ENCODE measurements around the gene NUP88.
"Not testable (repeated sequence)": the region's sequence is repeated elsewhere in the genome, so short reads cannot be mapped to it uniquely, and the experiment has no call there.

NUP88 gene

GRCh38 chr17:5419356-5419958 lies at the start of gene NUP88:
NUP88 (minus strand) TSS chr17:5419662; CDS start chr17:5419650, 12 bp downstream.
- peak; percentile 98 to 99 for DNase-seq

GRCh38 chr17:5468075-5468473 lies 48.6 kb upstream of the NUP88 start:
- DNase-seq = no peak

- no peak for DNase-seq
Measured at GRCh38 chr17:5467416-5467815, 48.0 kb upstream of the NUP88 start.

GRCh38 chr17:5466295-5466694 lies 46.8 kb upstream of the NUP88 start:
- no peak for DNase-seq

GRCh38 chr17:5464717-5465507 lies 45.5 kb upstream of the NUP88 start:
- DNase-seq = no peak

GRCh38 chr17:5446786-5447185 lies 27.3 kb upstream of the NUP88 start:
- peak; percentile 76 to 93 for DNase-seq

- DNase-seq = no peak
Measured at GRCh38 chr17:5444209-5444608, 24.7 kb upstream of the NUP88 start.

- no peak for DNase-seq
Measured at GRCh38 chr17:5443728-5444127, 24.3 kb upstream of the NUP88 start.

GRCh38 chr17:5439446-5439764 lies 19.9 kb upstream of the NUP88 start:
- DNase-seq = no peak

- DNase-seq = peak; percentile 84 to 86
Measured at GRCh38 chr17:5438716-5439445, 19.4 kb upstream of the NUP88 start, which contains the start of gene C1QBP. C1QBP (minus strand) TSS chr17:5439155; CDS start chr17:5439073, 82 bp downstream.

GRCh38 chr17:5437721-5438317 lies 18.4 kb upstream of the NUP88 start:
- no peak for DNase-seq

GRCh38 chr17:5435781-5436315 lies 16.4 kb upstream of the NUP88 start:
- DNase-seq = peak in 1 of 2 donors; percentile 52

GRCh38 chr17:5434984-5435383 lies 15.5 kb upstream of the NUP88 start:
- DNase-seq = peak in 1 of 2 donors; percentile 20

GRCh38 chr17:5431949-5432556 lies 12.6 kb upstream of the NUP88 start:
- DNase-seq = no peak

- DNase-seq = not testable (repeated sequence)
Measured at GRCh38 chr17:5431234-5431633, 11.8 kb upstream of the NUP88 start.

- DNase-seq = no peak
Measured at GRCh38 chr17:5430413-5430999, 11.0 kb upstream of the NUP88 start.

GRCh38 chr17:5429191-5429887 lies 9.9 kb upstream of the NUP88 start:
- no peak for DNase-seq

GRCh38 chr17:5425826-5426225 lies 6.4 kb upstream of the NUP88 start:
- no peak for DNase-seq

- no peak for DNase-seq
Measured at GRCh38 chr17:5424909-5425308, 5.4 kb upstream of the NUP88 start.

GRCh38 chr17:5422505-5422904 lies 3.0 kb upstream of the NUP88 start:
- DNase-seq = no peak

GRCh38 chr17:5419959-5420653 lies 644 bp upstream of the NUP88 start, which contains the start of gene RPAIN:
RPAIN (plus strand) TSS chr17:5420182; CDS start chr17:5420211, 29 bp downstream.
- DNase-seq = peak; percentile 96 to 98
